Hepatocyte (in vitro differentiated cells): ENCODE measurements around the gene KRTAP10-2. TPM values are rescaled to one million over a fixed set of nuclear protein-coding genes. Genes with fewer than 3 reads are reported as not detected.

ENCODE experiments used
- DNase-seq: peaks from one replicate; pipeline ENCODE4 v3.0.0-alpha.2; 2016; ENCODE audit warnings: low spot score
- H2AFZ ChIP-seq: fragments of 200-600 bp; sonication (generic); 2 replicates; pipeline ENCODE4 v1.6.0; 2016; ENCODE audit warnings: antibody characterized with exemption, mild to moderate bottlenecking
- H3K27ac ChIP-seq: fragments of 200-600 bp; sonication (generic); 2 replicates; pipeline ENCODE4 v1.5.1; 2016; ENCODE audit warnings: mild to moderate bottlenecking
- H3K27me3 ChIP-seq: fragments of 200-600 bp; sonication (generic); 2 replicates; pipeline ENCODE4 v1.6.1; 2016
- H3K36me3 ChIP-seq: fragments of 200-600 bp; sonication (generic); replicated peaks from 2 replicates; pipeline ENCODE4 v1.5.1; 2016; ENCODE audit warnings: low read depth; ENCODE audit not compliant: insufficient read depth
- H3K4me1 ChIP-seq: fragments of 200-600 bp; sonication (generic); 2 replicates; pipeline ENCODE4 v1.5.1; 2016; ENCODE audit warnings: mild to moderate bottlenecking, moderate library complexity; ENCODE audit not compliant: insufficient read depth
- H3K4me2 ChIP-seq: fragments of 200-600 bp; sonication (generic); 2 replicates; pipeline ENCODE4 v1.6.0; 2016
- H3K4me3 ChIP-seq: fragments of 200-600 bp; sonication (generic); 2 replicates; pipeline ENCODE4 v1.5.1; 2016; ENCODE audit warnings: mild to moderate bottlenecking
- H3K79me2 ChIP-seq: fragments of 200-600 bp; sonication (generic); 2 replicates; pipeline ENCODE4 v1.6.0; 2017; ENCODE audit warnings: mild to moderate bottlenecking
- H3K9me2 ChIP-seq: fragments of 200-600 bp; sonication (generic); replicated peaks from 2 replicates; pipeline ENCODE4 v1.6.0; 2017; ENCODE audit warnings: mild to moderate bottlenecking; ENCODE audit not compliant: insufficient read depth
- H3K9me3 ChIP-seq: fragments of 200-600 bp; sonication (generic); 2 replicates; pipeline ENCODE4 v1.5.1; 2016; ENCODE audit warnings: low read depth, mild to moderate bottlenecking
- H4K20me1 ChIP-seq: fragments of 200-600 bp; sonication (generic); 2 replicates; pipeline ENCODE4 v1.6.0; 2016; ENCODE audit warnings: mild to moderate bottlenecking; ENCODE audit not compliant: insufficient read depth, poor library complexity, severe bottlenecking
- EZH2 ChIP-seq: fragments of 200-600 bp; sonication (generic); IDR thresholded peaks from 2 replicates; pipeline ENCODE4 v1.6.1; 2016; ENCODE audit warnings: antibody characterized with exemption, mild to moderate bottlenecking, borderline replicate concordance
- EZH2phosphoT487 ChIP-seq: fragments of 200-600 bp; sonication (generic); IDR thresholded peaks from one replicate; pipeline ENCODE4 v1.6.1; 2018; ENCODE audit warnings: antibody characterized with exemption, mild to moderate bottlenecking, low read depth, moderate library complexity; ENCODE audit not compliant: unreplicated experiment, severe bottlenecking
- WGBS: methylation state at CpG from one replicate; pipeline ENCODE4 v1.1.6; 2016; ENCODE audit warnings: low lambda C conversion rate; ENCODE audit errors: missing lambda C conversion rate; 5-methylcytosine and 5-hydroxymethylcytosine counted together
- polyA plus RNA-seq: library from polyadenylated mRNA; unstranded; fragments of >200 nt; fragmentation: Nextera tagmentation; extraction: Ambion mirVana; gene quantifications from 2 replicates; pipeline ENCODE4 v1.2.1, GENCODE V29; 2016
- total RNA-seq: library from RNA; depleted of rRNA; stranded (reverse); fragments of >200 nt; gene quantifications from 2 replicates; pipeline ENCODE4 v1.2.3, GENCODE V29; 2014
- TF ChIP-seq, protein P1 (sequence below): fragments of 200-600 bp; sonication (generic); IDR thresholded peaks from 2 replicates; pipeline ENCODE4 v1.5.1; 2016; ENCODE audit warnings: antibody characterized with exemption, mild to moderate bottlenecking; ENCODE audit not compliant: poor library complexity

Gene KRTAP10-2
- total and polyA plus RNA-seq, 2 experiments from 2014 or later, result not detected

DNA sequence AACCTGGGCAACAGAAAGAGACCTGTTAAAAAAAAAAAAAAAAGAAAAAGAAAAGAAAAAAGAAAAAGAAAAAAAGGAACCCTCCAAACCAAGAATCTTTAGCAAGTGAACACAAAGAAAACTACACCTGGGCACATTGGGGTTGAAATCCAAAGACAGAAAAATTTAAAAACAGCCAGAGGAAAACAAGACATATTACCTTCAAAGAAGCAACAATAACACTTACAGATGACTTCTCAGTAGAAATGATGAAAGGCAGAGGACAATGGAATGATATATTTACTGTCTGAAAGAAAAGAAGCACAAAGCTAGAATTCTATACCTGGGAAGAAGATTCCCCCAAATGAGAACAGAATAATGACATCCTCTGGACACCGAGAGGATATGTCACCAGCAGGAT, 8.6 kb downstream of the KRTAP10-2 start:
- no peaks in the 10 kb centered on the region for H3K9me2 ChIP-seq
- H2AFZ ChIP-seq, result no peak overlapping the region
- H3K4me3 ChIP-seq, result no peak overlapping the region
- H3K27me3 ChIP-seq, result no peaks in the 10 kb centered on the region
- TF ChIP-seq EZH2, result no peak
- no peak for TF ChIP-seq EZH2phosphoT487
- TF ChIP-seq, protein P1, sequence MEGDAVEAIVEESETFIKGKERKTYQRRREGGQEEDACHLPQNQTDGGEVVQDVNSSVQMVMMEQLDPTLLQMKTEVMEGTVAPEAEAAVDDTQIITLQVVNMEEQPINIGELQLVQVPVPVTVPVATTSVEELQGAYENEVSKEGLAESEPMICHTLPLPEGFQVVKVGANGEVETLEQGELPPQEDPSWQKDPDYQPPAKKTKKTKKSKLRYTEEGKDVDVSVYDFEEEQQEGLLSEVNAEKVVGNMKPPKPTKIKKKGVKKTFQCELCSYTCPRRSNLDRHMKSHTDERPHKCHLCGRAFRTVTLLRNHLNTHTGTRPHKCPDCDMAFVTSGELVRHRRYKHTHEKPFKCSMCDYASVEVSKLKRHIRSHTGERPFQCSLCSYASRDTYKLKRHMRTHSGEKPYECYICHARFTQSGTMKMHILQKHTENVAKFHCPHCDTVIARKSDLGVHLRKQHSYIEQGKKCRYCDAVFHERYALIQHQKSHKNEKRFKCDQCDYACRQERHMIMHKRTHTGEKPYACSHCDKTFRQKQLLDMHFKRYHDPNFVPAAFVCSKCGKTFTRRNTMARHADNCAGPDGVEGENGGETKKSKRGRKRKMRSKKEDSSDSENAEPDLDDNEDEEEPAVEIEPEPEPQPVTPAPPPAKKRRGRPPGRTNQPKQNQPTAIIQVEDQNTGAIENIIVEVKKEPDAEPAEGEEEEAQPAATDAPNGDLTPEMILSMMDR, result no peak
- peaks cover 16% of the 10 kb centered on the region for H3K9me3 ChIP-seq
- no peaks in the 10 kb centered on the region for H4K20me1 ChIP-seq
- 87% methylated on average over 1 of the region's 1 CpG for WGBS
- H3K4me1 ChIP-seq, result no peaks in the 10 kb centered on the region
- no peaks in the 10 kb centered on the region for H3K36me3 ChIP-seq
- H3K79me2 ChIP-seq, result no peaks in the 10 kb centered on the region
- DNase-seq, result no peak
- no peak overlapping the region for H3K4me2 ChIP-seq
- H3K27ac ChIP-seq, result no peak overlapping the region

DNA sequence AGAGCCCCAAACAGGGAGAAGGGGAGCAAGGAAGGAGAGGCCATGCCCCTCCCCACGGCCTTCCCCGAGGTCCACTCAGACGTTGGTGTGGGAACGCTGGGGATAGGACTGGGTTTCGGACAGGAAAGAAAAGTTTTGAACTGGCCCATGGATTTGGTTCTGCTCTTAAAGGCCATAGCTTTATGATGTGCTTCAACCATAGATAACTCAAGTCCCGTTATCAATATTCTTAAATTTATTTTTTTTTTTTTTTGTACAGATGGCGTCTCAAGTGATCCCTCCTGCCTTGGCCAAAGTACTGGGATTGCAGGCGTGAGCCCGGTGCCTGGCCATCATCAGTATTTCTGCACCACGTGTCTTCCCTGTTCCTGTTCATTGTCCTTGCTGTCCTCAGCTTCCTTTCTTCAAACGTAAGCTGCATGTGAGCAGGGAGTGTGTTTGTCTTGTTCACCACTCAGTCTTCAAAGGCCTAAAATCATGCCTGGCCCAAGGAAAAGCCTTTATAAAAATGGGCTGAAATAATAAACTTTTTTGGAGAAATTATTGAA, 10.5 kb downstream of the KRTAP10-2 start:
- WGBS, result 82% methylated on average over 11 of the region's 11 CpGs

DNA sequence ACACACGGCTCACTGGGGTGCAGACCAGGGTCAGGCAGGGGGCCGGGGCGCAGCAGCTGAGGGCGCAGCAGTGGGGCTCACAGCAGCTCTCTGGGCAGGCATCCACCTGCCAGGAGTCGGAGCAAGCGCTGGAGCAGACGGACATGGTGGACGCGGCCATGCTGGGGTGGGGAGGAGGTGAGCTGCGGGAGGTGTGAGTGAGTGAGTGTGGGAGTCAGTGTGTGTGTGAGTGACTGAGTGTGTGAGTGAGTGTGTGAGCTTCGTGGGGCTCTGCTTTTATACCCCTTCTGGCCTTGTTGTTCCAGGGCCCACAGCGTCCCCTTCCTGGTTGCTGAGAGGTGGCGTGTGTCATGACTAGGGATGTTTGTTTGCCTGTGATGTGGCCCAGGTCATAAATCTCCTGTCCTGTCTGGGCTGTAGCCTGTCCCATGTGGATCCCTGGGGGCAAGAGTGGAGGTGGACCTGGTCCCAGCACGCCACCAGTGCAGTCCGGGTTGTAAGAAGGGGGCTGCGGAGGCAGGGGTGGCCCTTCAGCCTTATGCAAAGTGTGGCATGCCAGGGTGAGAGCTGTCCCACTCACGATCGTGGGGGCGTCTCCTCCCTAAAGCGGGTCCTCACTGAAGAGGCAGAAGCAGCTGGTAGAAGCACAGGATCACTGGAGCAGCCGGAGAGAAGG, 11.2 kb downstream of the KRTAP10-2 start, which contains the start of gene KRTAP10-1:
KRTAP10-1 (minus strand) TSS at position 205 of the 676 bp plus-strand sequence; CDS start at position 160, 45 bp downstream.
- WGBS, result 84% methylated on average over 21 of the region's 21 CpGs
- H3K36me3 ChIP-seq, result no peaks in the 10 kb centered on the region
- no peaks in the 10 kb centered on the region for H3K79me2 ChIP-seq
- no peaks in the 10 kb centered on the region for H3K27me3 ChIP-seq
- no peak for DNase-seq
- no peaks in the 10 kb centered on the region for H3K4me1 ChIP-seq
- H3K4me3 ChIP-seq, result no peak within 1 kb of the TSS
- H3K9me2 ChIP-seq, result no peaks in the 10 kb centered on the region
- no peak for TF ChIP-seq EZH2phosphoT487
- no peak within 1 kb of the TSS for H3K4me2 ChIP-seq
- H2AFZ ChIP-seq, result no peak within 1 kb of the TSS
- no peak within 1 kb of the TSS for H3K27ac ChIP-seq
- H4K20me1 ChIP-seq, result no peaks in the 10 kb centered on the region
- H3K9me3 ChIP-seq, result peaks cover 10% of the 10 kb centered on the region

More for the DNA sequence above, 10.5 kb downstream of the KRTAP10-2 start:
- Histone ChIP-seq H3K9me2 (no peaks in the 10 kb centered on the region), H3K27ac (no peak overlapping the region), H3K79me2 (no peaks in the 10 kb centered on the region), H4K20me1 (no peaks in the 10 kb centered on the region), H3K4me1 (no peaks in the 10 kb centered on the region), H3K4me3 (no peak overlapping the region), H3K4me2 (no peak overlapping the region), H3K36me3 (no peaks in the 10 kb centered on the region), H2AFZ (no peak overlapping the region), H3K9me3 (peaks cover 16% of the 10 kb centered on the region), H3K27me3 (no peaks in the 10 kb centered on the region)
- DNase-seq, result no peak
- no peak for TF ChIP-seq EZH2
- no peak for TF ChIP-seq EZH2phosphoT487
- TF ChIP-seq, protein P1, result no peak

DNA sequence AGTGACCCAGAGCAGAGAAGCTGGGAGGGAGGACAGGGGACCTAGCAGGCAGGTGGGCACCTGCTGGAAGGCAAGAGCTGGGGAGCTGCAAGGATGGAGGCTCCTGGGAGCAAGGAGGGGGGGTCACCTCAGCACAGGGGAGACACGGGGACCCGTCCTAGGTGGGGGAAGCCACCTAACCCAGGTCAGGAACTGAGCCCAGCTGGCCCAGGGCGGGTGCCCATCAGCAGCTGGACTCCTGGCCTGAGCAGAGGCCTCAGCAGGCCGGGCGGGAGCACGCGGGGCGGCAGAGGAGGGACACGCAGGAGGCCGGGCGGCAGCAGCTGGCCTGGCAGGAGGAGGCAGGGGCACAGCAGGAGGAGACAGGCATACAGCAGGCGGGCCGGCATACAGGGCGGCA, 12.3 kb downstream of the KRTAP10-2 start:
- no peak for DNase-seq
- Histone ChIP-seq H3K79me2 (no peaks in the 10 kb centered on the region), H3K9me2 (no peaks in the 10 kb centered on the region), H4K20me1 (no peaks in the 10 kb centered on the region), H3K4me2 (no peak overlapping the region), H3K4me3 (no peak overlapping the region), H3K36me3 (no peaks in the 10 kb centered on the region), H3K9me3 (peaks cover 10% of the 10 kb centered on the region), H3K27me3 (no peaks in the 10 kb centered on the region), H3K27ac (no peak overlapping the region), H2AFZ (no peak overlapping the region), H3K4me1 (no peaks in the 10 kb centered on the region)
- 76% methylated on average over 14 of the region's 14 CpGs for WGBS
- TF ChIP-seq EZH2phosphoT487, result no peak
- no peak for TF ChIP-seq EZH2
- TF ChIP-seq, protein P1, result no peak
